Measurements from ENCODE around the gene CPTP.

The CPTP gene

GRCh38 chr1:1319646-1319941 is 5.0 kb upstream of the CPTP start:
- no peak for DNase-seq (ENCODE audit: low read depth)

DNA sequence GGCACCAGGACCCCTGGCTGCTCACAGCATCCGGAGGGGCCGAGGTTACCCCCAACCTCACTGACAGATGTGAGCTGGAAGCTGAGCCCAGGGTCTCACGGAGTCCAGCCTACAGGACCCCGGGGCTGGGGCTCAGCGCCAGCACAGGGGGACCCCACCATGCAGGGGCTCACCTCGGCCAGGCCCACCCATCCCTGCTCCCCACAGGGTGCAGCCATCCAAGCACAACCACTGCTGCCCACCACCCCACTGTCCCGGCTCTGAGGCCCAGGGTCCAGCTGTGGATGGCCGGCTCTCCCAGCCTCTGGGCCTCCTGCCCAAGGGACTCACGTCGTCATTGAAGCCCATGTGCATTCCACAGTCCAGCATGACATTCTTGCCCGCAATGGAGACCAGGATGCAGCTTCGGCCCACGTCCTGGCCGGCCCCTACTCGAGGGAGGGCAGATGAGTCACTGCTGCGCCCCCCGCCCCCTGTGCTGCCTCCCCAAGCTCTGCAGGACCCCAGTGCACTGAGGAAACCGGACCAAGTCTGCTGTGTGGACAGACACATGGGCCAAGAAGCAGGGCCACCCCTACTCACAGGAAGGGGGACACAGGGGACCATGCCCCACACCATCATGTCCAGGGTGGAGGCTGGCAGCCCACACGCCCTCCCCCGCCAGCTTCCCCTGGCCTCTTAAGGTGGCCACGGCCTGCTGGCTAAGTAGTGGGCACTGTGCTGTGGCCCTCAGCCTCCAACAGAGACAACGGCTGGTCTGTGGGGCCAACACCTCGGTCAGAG is 3.7 kb upstream of the CPTP start:
- no peak for DNase-seq (ENCODE audit: low read depth)

- no peak for DNase-seq (ENCODE audit: low read depth)
Measured at GRCh38 chr1:1321477-1321876, 3.1 kb upstream of the CPTP start.

DNA sequence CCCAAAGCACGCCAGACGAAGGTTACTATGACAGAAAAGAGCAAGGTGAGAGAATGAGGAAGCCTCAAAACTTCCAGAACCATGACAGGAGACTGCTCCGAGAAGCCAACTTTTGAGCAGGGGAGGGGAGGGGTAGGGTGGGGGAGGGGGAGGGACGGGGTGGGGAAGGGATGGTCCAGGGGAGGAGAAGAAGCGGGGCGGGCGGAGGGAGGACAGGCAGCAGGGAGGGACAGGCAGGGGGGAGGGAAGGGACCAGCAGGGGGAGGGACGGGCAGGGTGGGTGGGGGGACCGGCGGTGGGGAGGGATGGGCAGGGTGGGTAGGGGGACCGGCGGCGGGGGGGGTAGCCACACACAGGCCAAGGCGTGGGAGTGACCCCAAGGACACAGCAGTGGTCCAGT is 2.2 kb upstream of the CPTP start:
- no peak for DNase-seq (ENCODE audit: low read depth)

DNA sequence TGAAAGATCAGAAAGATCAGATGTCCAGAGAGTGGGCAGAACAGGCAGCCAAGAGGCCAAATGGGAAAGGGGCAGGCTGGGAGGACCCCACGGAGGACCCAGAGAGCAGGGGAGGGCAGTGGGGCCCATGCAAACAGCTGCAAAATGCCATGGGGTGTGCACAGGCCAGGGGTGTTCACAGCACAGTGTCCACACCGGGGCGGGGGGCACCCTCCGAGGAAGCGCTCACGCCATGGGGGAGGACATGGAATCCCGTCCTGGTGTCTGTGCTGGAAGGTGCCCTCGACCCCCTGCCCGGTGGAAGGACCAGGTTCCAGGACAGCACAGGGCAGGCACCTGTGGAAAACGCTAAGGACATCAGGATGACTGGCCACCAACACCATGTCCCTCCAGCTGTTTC is 1.6 kb upstream of the CPTP start:
- no peak for DNase-seq (ENCODE audit: low read depth)

- no peak for DNase-seq (ENCODE audit: low read depth)
Measured at GRCh38 chr1:1324084-1324523, 498 bp upstream of the CPTP start.

DNA sequence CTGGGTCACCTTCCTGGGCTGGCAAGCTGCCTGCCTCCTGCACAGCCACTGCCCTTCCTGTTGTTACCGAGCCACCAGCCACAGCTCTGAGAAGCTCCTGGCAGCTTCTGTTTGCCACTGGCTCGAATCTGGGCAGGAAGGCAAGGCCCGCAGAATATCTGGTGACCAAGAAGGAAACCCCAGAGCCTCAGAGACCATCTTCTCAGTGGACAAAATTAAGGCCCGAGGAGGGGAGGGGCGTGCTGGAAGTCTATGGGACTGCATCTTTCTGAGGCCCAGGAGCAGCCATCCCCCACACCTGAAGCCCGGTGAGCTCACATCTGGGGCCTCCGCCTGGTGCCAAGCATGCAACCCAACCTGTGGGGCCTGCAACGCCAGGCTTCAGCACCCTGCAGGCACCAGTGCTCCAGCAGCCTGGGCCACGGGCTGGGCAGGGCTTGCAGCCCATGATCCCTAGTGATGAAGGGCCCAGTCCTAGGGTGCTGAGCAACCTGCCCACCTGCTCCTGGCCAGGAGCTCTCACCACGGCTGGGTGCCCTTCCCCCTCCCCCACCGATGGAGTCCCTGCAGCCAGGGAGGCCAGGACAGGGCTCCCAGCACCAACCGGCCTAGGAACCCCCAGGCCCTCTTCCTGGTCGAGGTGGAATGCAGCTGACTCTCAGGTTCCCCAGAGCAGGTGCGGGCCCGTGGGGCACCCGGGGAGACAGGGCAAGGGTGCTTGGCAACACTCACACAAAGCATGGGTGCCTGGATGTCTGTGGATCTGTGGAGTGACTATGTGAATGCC is 879 bp downstream of the CPTP start:
- DNase-seq (ENCODE audit: low read depth): no peak

DNA sequence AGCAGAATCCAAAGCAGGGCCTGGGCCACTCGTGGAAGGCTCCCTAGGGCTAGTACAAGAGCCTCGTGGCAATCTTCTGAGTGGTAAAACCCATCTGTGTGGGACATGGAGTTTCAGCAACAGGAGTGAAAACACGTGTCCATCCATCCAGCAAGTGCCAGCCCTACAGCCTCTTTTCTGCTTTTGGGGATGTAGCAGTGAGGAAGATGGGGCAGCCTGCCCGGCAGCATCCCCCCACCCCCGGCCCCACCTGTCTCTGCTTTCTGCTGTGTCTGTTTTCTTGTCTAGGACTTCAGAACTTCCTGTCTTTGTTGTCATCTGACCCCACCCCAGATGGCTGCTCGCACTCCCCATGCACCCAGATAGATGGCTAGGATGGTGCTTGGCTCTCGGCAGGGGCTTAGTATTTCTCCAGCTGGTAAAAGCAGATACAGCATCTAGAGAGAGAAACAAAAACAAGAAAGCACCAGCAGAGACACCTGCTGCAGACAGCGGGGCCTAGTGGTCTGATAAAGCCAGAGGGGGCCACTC is 1.5 kb downstream of the CPTP start:
- no peak for DNase-seq (ENCODE audit: low read depth)

DNA sequence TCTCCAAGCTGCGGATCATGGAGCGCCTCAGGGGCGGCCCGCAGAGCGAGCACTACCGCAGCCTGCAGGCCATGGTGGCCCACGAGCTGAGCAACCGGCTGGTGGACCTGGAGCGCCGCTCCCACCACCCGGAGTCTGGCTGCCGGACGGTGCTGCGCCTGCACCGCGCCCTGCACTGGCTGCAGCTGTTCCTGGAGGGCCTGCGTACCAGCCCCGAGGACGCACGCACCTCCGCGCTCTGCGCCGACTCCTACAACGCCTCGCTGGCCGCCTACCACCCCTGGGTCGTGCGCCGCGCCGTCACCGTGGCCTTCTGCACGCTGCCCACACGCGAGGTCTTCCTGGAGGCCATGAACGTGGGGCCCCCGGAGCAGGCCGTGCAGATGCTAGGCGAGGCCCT is 2.7 kb downstream of the CPTP start:
- no peak for DNase-seq (ENCODE audit: low read depth)

GRCh38 chr1:1328254-1328653 is 3.7 kb downstream of the CPTP start:
- DNase-seq (ENCODE audit: low read depth): no peak

DNA sequence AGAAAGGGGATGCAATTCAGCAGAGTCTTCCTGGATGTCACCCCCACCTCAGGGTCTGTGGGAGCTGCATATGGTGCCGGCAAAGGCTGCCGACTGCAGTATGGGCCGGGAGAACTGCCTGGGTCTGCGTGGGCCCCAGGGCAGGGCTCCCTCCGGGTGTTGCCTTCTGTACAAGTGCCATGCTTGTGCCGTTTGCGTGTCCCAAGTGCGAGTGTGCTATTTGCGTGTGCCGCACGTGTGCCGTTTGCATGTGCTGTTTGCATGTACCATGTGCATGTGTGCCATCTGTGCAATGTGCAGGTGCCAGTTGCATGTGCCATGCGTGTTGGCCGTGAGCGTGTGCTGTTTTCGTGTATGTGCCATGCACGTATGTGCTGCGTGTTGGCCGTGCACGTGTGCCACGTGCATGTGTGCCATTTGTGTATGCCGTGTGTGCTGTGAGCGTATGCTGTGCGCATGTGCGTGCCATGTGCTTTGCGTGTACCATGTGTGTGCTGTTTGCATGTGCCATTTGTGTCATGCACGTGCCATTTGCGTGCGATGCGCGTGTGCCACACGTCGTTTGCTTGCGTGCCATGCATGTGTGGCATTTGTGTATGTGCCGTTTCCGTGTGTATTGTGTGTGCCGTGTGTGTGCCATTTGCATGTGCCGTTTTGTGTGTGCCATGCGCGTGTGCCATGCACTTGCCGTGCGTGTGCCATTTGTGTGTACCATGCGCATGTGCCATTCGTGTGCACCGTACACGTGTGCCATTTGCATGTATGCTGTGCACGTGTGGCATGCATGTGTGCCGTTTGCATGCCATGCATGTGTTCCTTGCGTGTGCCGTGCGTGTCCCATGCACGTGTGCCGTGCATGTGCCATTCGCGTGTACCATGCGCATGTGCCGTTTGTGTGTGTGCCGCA is 5.0 kb downstream of the CPTP start:
- no peak for DNase-seq (ENCODE audit: low read depth)

DNA sequence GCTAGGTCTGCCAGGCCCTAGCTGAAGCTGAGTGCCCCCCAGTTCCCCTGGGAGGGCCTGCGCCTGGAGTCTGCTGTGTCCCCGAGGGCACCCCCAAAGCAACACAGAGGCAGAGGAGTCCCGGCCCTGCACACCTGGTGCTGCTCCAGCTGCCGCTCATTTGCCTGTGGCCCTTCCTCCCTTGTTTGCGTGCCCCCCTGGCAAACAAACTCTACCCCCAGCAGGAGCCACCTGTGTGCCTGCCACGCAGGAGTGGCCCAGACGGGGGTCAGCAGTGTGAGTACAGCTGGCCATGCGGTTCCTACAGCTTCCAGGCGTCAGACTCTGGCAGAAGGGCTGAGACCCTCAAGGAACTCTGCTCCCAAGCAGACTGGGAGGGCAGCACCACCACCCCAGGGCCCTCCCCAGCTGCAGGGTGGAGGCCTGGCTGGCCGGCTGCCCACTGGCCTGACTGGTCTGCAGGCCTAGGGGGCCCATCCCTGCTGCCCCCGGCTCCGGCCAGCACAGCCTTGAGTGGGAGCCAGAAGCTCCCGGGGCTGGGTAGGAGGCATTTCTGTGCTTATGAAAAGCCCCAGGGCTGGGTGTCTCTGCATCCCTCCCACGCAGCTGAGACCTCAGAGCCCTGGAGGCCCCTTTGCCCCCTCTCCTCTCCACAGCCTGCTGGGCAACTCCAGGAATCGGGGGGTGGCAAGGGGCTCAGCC is 5.9 kb downstream of the CPTP start:
- no peak for DNase-seq (ENCODE audit: low read depth)

DNA sequence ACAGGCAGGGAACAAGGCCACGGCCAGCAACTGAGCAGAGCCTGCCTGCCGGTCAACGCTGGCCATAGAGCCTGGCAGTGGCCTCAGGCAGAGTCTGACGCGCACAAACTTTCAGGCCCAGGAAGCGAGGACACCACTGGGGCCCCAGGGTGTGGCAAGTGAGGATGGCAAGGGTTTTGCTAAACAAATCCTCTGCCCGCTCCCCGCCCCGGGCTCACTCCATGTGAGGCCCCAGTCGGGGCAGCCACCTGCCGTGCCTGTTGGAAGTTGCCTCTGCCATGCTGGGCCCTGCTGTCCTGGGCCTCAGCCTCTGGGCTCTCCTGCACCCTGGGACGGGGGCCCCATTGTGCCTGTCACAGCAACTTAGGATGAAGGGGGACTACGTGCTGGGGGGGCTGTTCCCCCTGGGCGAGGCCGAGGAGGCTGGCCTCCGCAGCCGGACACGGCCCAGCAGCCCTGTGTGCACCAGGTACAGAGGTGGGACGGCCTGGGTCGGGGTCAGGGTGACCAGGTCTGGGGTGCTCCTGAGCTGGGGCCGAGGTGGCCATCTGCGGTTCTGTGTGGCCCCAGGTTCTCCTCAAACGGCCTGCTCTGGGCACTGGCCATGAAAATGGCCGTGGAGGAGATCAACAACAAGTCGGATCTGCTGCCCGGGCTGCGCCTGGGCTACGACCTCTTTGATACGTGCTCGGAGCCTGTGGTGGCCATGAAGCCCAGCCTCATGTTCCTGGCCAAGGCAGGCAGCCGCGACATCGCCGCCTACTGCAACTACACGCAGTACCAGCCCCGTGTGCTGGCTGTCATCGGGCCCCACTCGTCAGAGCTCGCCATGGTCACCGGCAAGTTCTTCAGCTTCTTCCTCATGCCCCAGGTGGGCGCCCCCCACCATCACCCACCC is 6.7 kb downstream of the CPTP start, which contains the start of gene TAS1R3:
Gene TAS1R3, plus strand, starts transcription at position 213 of the 898 bp plus-strand sequence. Its CDS starts 66 bp downstream, at position 279.
- no peak for DNase-seq (ENCODE audit: low read depth)

GRCh38 chr1:1332031-1332755 is 7.6 kb downstream of the CPTP start:
- DNase-seq (ENCODE audit: low read depth): no peak

GRCh38 chr1:1332774-1333480 is 8.3 kb downstream of the CPTP start:
- no peak for DNase-seq (ENCODE audit: low read depth)

GRCh38 chr1:1333551-1334241 is 9.1 kb downstream of the CPTP start:
- DNase-seq (ENCODE audit: low read depth): no peak

GRCh38 chr1:1334835-1335234 is 10.2 kb downstream of the CPTP start:
- DNase-seq (ENCODE audit: low read depth): no peak

DNA sequence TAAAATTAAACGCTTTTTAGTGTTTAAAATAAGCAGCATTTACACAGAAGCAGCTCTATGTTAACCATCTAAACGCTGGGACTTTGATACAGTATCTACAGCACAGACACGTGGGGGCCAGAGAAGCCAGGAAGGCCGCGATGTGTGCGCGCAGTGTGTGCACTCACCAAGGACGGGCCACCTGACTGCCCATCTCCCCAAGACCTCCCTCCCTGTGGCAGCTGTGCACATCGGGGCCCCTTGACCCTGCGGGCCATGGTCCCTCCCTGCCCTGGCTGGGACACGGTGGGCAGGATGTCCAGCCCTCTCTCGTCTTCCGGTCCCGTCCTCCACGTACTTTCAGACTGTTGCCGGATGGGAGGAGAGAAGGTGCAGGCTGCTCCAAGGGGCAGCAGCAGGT is 10.7 kb downstream of the CPTP start:
- no peak for DNase-seq (ENCODE audit: low read depth)
